GM12878 (cell line): ENCODE measurements around the gene FAM124B. TPM values are rescaled to one million over a fixed set of nuclear protein-coding genes. Genes with fewer than 3 reads are reported as not detected.

Experiments
- ATAC-seq: fragments of 200-7000 bp; cut with Tn5 transposase; 3 replicates; pipeline ENCODE4 v1.9.1; 2020; ENCODE audit warnings: mild to moderate bottlenecking, moderate library complexity
- BruUV-seq: library from RNA; stranded (reverse); fragments of 400-500 nt; replicated peaks from 2 replicates; lab custom pipeline; 2021; lab: Mats Ljungman, UMichigan
- CTCF ChIA-PET: fragments of 300-600 bp; sonication (Branson Sonifier 250); formaldehyde crosslinking; extraction: SDS; loops from one replicate; lab custom pipeline; 2021; ENCODE audit warnings: inconsistent platforms; lab: Yijun Ruan, JAX
- POLR2A ChIA-PET: fragments of 350-600 bp; formaldehyde crosslinking; extraction: SDS; loops from one replicate; lab custom pipeline; 2021; ENCODE audit warnings: inconsistent platforms; lab: Charles Lee
- RAD21 ChIA-PET: fragments of 300-600 bp; sonication (Branson Sonifier 250); formaldehyde crosslinking; loops from one replicate; lab custom pipeline; 2023; ENCODE audit warnings: antibody characterized with exemption; ENCODE audit not compliant: unreplicated experiment; lab: Charles Lee
- SMC1A ChIA-PET: fragments of 300-600 bp; sonication (Branson Sonifier 250); formaldehyde crosslinking; loops from one replicate; lab custom pipeline; 2023; ENCODE audit not compliant: unreplicated experiment, uncharacterized antibody; lab: Charles Lee
- DNase-seq: peaks from one replicate; pipeline ENCODE4 v3.0.0-alpha.2; 2011; ENCODE audit warnings: low read depth, low spot score
- FAIRE-seq: peaks from 3 replicates; lab custom pipeline; 2011; peaks lifted over from hg19 to GRCh38; lab: Jason Lieb, UNC
- H2AFZ ChIP-seq: 2 replicates; pipeline ENCODE4 v1.6.0; 2011; ENCODE audit warnings: low read depth, low read length, control low read depth; ENCODE audit not compliant: control insufficient read depth
- H3K27ac ChIP-seq: 2 replicates; pipeline ENCODE4 v1.5.1; 2011; ENCODE audit warnings: control low read depth; ENCODE audit not compliant: control insufficient read depth, insufficient read depth
- H3K27me3 ChIP-seq, 2 experiments: replicated peaks in 1 of 2; 2 replicates each; pipeline versions ENCODE4 v1.6.0 to v1.6.1; 2011; ENCODE audit warnings: low read length in 1 of 2; ENCODE audit not compliant: control insufficient read depth in 2 of 2, insufficient read depth in 2 of 2
- H3K36me3 ChIP-seq, 2 experiments: 2 replicates each; pipeline ENCODE4 v1.5.1; 2011; ENCODE audit warnings: low read length in 1 of 2; ENCODE audit not compliant: control insufficient read depth in 2 of 2, insufficient read depth in 2 of 2
- H3K4me1 ChIP-seq: 2 replicates; pipeline ENCODE4 v1.6.1; 2011; ENCODE audit warnings: mild to moderate bottlenecking, low read length, moderate library complexity, mixed read lengths; ENCODE audit not compliant: control insufficient read depth, insufficient read depth
- H3K4me2 ChIP-seq: 2 replicates; pipeline ENCODE4 v1.6.0; 2011; ENCODE audit warnings: control low read depth; ENCODE audit not compliant: control insufficient read depth, insufficient read depth
- H3K4me3 ChIP-seq: fragments of 200-600 bp; sonication (generic); 2 replicates; pipeline ENCODE4 v1.5.1; 2016
- H3K79me2 ChIP-seq: 2 replicates; pipeline ENCODE4 v1.6.0; 2011; ENCODE audit warnings: low read length; ENCODE audit not compliant: control insufficient read depth, insufficient read depth
- H3K9ac ChIP-seq: 2 replicates; pipeline ENCODE4 v1.8.0; 2011; ENCODE audit warnings: low read length, control low read depth, mixed read lengths; ENCODE audit not compliant: control insufficient read depth, insufficient read depth
- H3K9me3 ChIP-seq: replicated peaks from 3 replicates; pipeline ENCODE4 v1.5.1; 2011; ENCODE audit warnings: mild to moderate bottlenecking, low read length; ENCODE audit not compliant: control insufficient read depth, insufficient read depth
- H4K20me1 ChIP-seq: 2 replicates; pipeline ENCODE4 v1.6.0; 2011; ENCODE audit not compliant: control insufficient read depth, insufficient read depth
- CHD2 ChIP-seq: IDR thresholded peaks from 2 replicates; pipeline ENCODE4 v1.6.1; 2011; ENCODE audit warnings: low read depth, low read length, improper control_type of control experiment, borderline replicate concordance
- JUND ChIP-seq: IDR thresholded peaks from 2 replicates; pipeline ENCODE4 v1.6.1; 2012; ENCODE audit warnings: low read depth, mild to moderate bottlenecking, low read length, improper control_type of control experiment, moderate library complexity
- ZNF217 ChIP-seq: fragments of 450-650 bp; IDR thresholded peaks from 2 replicates; pipeline ENCODE4 v1.6.1; 2017; ENCODE audit warnings: antibody characterized with exemption, mild to moderate bottlenecking
- ZSCAN29 ChIP-seq: fragments of 450-650 bp; IDR thresholded peaks from 2 replicates; pipeline ENCODE4 v1.6.1; 2017; ENCODE audit warnings: mild to moderate bottlenecking, moderate library complexity
- WGBS: methylation state at CpG from one replicate; pipeline ENCODE4 v1.1.6; 2016; ENCODE audit warnings: low lambda C conversion rate; ENCODE audit not compliant: insufficient replicate concordance, insufficient coverage; ENCODE audit errors: missing lambda C conversion rate; 5-methylcytosine and 5-hydroxymethylcytosine counted together
- in situ Hi-C: fragments of 300-500 bp; cut with MboI; formaldehyde crosslinking; loops from 9 replicates; pipeline ENCODE4 v1.14.3; 2018; ENCODE audit warnings: mixed read lengths
- intact Hi-C: fragments of 100-400 bp; cut with micrococcal nuclease; formaldehyde crosslinking; loops from one replicate; pipeline ENCODE4 v1.14.2; 2022; ENCODE audit not compliant: unreplicated experiment
- polyA plus RNA-seq, 11 experiments: library from polyadenylated mRNA; depleted of rRNA in 4 of 11; unstranded in 6 of 11; stranded (reverse) in 5 of 11; fragments of >200 nt; fragmentation: Nextera tagmentation in 4 of 11; fragmentation: Illumina TruSeq in 1 of 11; extraction: Ambion mirVana in 4 of 11; extraction: Trizol in 1 of 11; gene quantifications; 1 replicate in 1 of 11; 2 replicates in 10 of 11; pipeline versions ENCODE4 v1.2.1 to v1.2.3, GENCODE V29; 2011 to 2016; ENCODE audit warnings: inconsistent platforms in 2 of 11, missing spikeins in 2 of 11, low read depth in 1 of 11
- total RNA-seq, 4 experiments: library from RNA; depleted of rRNA in 3 of 4; stranded (reverse); fragments of >200 nt in 3 of 4; fragmentation: Illumina TruSeq in 1 of 4; extraction: Trizol in 1 of 4; gene quantifications; 2 replicates each; pipeline versions ENCODE4 v1.2.1 to v1.2.3, GENCODE V29; 2013 to 2021
- TF ChIP-seq, protein P1 (sequence below): fragments of 450-650 bp; IDR thresholded peaks from 2 replicates; pipeline ENCODE4 v1.6.1; 2018; ENCODE audit warnings: borderline replicate concordance, mild to moderate bottlenecking; ENCODE audit not compliant: partially characterized antibody
- TF ChIP-seq, protein P2 (sequence below): fragments of 450-650 bp; conservative IDR thresholded peaks from 2 replicates; pipeline ENCODE4 v1.6.1; 2017; ENCODE audit warnings: mild to moderate bottlenecking, moderate library complexity
- TF ChIP-seq, protein P3 (sequence below): fragments of 450-650 bp; IDR thresholded peaks from 2 replicates; pipeline ENCODE4 v1.6.1; 2017; ENCODE audit warnings: low read depth, mild to moderate bottlenecking, moderate library complexity
- TF ChIP-seq, protein P4 (sequence below): IDR thresholded peaks from 2 replicates; pipeline ENCODE4 v1.6.1; 2011; ENCODE audit warnings: mild to moderate bottlenecking, low read depth, low read length, moderate library complexity; ENCODE audit not compliant: insufficient replicate concordance

The FAM124B gene
- total and polyA plus RNA-seq, 10 of the 15 experiments (the other 5 are each of a cell fraction or from before 2014, with no cell fraction given): not detected

DNA sequence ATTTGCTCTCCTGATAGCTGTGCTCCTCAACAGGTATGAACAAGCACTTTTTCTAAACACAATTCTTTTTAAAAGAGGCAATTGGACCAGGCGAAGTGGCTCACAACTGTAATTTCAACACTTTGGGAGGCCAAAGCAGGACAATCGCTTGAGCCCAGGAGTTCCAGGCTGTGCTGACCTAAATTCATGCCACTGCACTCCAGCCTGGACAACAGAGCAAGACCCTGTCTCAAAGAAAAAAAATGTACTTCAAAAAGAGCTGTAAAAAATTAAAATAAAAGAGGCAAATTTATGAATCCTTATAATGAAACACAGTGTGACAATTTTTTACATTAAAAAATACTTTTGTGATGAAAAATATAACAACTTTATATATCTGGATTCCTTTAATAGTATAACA lies 1.8 kb upstream of the FAM124B start:
- H3K9me3 ChIP-seq: peaks cover 2% of the 10 kb centered on the region; the same call in 2 of the 3 replicates
- no peaks in the 10 kb centered on the region for H3K36me3 ChIP-seq
- no peak overlapping the region for H3K9ac ChIP-seq
- DNase-seq (no peak), ATAC-seq (no peak), FAIRE-seq (no peak)
- no peak overlapping the region for H3K4me2 ChIP-seq
- H3K4me1 ChIP-seq: peaks cover 3% of the 10 kb centered on the region; the same call in 1 of the 2 replicates
- intact Hi-C loops (no loop called here), in situ Hi-C loops (no loop called here)
- H3K27me3 ChIP-seq: peaks cover 0 to 7% of the 10 kb centered on the region in 2 experiments; a peak in 1 of 4 replicates
- CTCF ChIA-PET: interaction anchor here (0.6 to 1.4 kb wide), 3 partner anchors 119 to 247 kb away, joined by 3 to 6 read pairs (median 4); no protein-coding TSS in a partner anchor
- H4K20me1 ChIP-seq: no peaks in the 10 kb centered on the region
- RAD21 ChIA-PET: interaction anchor here (1.0 kb wide), 1 partner anchor 242 kb away, joined by 3 read pairs; no protein-coding TSS in a partner anchor
- WGBS: 93% methylated on average over 2 of the region's 2 CpGs
- SMC1A ChIA-PET: no interaction called here
- TF ChIP-seq CHD2 (no peak), JUND (no peak), ZNF217 (no peak), ZSCAN29 (no peak)
- TF ChIP-seq, protein P1, sequence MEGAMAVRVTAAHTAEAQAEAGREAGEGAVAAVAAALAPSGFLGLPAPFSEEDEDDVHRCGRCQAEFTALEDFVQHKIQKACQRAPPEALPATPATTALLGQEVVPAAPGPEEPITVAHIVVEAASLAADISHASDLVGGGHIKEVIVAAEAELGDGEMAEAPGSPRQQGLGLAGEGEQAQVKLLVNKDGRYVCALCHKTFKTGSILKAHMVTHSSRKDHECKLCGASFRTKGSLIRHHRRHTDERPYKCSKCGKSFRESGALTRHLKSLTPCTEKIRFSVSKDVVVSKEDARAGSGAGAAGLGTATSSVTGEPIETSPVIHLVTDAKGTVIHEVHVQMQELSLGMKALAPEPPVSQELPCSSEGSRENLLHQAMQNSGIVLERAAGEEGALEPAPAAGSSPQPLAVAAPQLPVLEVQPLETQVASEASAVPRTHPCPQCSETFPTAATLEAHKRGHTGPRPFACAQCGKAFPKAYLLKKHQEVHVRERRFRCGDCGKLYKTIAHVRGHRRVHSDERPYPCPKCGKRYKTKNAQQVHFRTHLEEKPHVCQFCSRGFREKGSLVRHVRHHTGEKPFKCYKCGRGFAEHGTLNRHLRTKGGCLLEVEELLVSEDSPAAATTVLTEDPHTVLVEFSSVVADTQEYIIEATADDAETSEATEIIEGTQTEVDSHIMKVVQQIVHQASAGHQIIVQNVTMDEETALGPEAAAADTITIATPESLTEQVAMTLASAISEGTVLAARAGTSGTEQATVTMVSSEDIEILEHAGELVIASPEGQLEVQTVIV: no peak
- TF ChIP-seq, protein P2, sequence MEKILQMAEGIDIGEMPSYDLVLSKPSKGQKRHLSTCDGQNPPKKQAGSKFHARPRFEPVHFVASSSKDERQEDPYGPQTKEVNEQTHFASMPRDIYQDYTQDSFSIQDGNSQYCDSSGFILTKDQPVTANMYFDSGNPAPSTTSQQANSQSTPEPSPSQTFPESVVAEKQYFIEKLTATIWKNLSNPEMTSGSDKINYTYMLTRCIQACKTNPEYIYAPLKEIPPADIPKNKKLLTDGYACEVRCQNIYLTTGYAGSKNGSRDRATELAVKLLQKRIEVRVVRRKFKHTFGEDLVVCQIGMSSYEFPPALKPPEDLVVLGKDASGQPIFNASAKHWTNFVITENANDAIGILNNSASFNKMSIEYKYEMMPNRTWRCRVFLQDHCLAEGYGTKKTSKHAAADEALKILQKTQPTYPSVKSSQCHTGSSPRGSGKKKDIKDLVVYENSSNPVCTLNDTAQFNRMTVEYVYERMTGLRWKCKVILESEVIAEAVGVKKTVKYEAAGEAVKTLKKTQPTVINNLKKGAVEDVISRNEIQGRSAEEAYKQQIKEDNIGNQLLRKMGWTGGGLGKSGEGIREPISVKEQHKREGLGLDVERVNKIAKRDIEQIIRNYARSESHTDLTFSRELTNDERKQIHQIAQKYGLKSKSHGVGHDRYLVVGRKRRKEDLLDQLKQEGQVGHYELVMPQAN: no peak
- TF ChIP-seq, protein P3, sequence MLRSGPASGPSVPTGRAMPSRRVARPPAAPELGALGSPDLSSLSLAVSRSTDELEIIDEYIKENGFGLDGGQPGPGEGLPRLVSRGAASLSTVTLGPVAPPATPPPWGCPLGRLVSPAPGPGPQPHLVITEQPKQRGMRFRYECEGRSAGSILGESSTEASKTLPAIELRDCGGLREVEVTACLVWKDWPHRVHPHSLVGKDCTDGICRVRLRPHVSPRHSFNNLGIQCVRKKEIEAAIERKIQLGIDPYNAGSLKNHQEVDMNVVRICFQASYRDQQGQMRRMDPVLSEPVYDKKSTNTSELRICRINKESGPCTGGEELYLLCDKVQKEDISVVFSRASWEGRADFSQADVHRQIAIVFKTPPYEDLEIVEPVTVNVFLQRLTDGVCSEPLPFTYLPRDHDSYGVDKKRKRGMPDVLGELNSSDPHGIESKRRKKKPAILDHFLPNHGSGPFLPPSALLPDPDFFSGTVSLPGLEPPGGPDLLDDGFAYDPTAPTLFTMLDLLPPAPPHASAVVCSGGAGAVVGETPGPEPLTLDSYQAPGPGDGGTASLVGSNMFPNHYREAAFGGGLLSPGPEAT: no peak
- TF ChIP-seq, protein P4, sequence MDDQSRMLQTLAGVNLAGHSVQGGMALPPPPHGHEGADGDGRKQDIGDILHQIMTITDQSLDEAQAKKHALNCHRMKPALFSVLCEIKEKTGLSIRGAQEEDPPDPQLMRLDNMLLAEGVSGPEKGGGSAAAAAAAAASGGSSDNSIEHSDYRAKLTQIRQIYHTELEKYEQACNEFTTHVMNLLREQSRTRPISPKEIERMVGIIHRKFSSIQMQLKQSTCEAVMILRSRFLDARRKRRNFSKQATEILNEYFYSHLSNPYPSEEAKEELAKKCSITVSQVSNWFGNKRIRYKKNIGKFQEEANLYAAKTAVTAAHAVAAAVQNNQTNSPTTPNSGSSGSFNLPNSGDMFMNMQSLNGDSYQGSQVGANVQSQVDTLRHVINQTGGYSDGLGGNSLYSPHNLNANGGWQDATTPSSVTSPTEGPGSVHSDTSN: no peak
- TF ChIP-seq, all 136 proteins: peak for 0
- BruUV-seq: no TSS peak
- H3K4me3 ChIP-seq: no peak overlapping the region
- no peak overlapping the region for H2AFZ ChIP-seq
- H3K79me2 ChIP-seq: no peaks in the 10 kb centered on the region
- H3K27ac ChIP-seq: no peak overlapping the region
- POLR2A ChIA-PET: no interaction called here
